ENCODE data around the gene CDH23.
A peak's percentile ranks its signal among the peaks of the same experiment; 100 is the strongest.

DNA sequence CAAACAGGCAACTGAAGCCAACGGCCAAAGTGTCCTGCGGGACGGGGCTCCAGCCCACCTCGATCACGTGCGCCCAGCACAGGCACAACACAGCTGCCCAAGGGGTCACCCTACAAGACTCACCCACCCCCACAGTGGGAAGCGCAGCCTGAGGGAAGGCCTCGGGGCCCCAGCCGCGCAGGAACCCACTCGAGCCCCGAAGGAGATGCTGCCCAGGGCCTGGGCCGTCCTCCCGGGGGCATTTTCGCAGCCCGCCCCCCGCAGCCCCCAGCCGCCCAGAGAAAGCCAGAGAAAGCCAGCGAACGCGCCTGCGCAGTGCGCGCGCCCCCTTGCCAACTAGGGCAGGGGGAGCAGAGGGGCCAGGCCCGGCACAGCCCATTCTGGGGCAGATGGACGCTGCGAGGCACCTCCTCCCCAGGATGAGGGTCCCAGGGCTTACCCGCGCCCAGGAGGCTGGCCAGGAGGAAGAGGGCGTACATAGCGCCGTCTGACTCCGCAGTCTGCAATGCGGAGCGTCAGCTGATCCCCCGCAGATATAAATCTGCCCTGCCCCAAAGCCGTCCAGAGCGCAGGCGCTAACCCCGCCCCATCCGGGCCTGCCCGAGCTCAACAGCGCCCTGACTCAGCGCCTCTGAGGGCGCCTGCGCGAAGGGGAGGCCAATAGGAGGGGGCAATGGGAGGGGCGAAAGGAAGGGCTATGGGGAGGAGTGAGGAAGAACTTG lies 454.2 kb downstream of the CDH23 start, which contains the start of gene PSAP:
- no peak for TF ChIP-seq ZFP3 (CRISPR knock-in tag; IDR thresholded peaks at IDR 0.05)
- TF ChIP-seq RARB (CRISPR knock-in tag; IDR thresholded peaks at IDR 0.05) = no peak
- no peak for TF ChIP-seq ZNF565 (CRISPR knock-in tag; conservative IDR thresholded peaks at IDR 0.05; ENCODE audit: low read depth)
- no peak for TF ChIP-seq ZNF8 (CRISPR knock-in tag; IDR thresholded peaks at IDR 0.05)
- TF ChIP-seq, protein P1, sequence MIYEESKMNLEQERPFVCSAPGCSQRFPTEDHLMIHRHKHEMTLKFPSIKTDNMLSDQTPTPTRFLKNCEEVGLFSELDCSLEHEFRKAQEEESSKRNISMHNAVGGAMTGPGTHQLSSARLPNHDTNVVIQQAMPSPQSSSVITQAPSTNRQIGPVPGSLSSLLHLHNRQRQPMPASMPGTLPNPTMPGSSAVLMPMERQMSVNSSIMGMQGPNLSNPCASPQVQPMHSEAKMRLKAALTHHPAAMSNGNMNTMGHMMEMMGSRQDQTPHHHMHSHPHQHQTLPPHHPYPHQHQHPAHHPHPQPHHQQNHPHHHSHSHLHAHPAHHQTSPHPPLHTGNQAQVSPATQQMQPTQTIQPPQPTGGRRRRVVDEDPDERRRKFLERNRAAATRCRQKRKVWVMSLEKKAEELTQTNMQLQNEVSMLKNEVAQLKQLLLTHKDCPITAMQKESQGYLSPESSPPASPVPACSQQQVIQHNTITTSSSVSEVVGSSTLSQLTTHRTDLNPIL (CRISPR knock-in tag; IDR thresholded peaks at IDR 0.05; ENCODE audit: low read depth) = no peak
- no peak for TF ChIP-seq SNAI2 (CRISPR knock-in tag; IDR thresholded peaks at IDR 0.05)
- TF ChIP-seq, protein P2, sequence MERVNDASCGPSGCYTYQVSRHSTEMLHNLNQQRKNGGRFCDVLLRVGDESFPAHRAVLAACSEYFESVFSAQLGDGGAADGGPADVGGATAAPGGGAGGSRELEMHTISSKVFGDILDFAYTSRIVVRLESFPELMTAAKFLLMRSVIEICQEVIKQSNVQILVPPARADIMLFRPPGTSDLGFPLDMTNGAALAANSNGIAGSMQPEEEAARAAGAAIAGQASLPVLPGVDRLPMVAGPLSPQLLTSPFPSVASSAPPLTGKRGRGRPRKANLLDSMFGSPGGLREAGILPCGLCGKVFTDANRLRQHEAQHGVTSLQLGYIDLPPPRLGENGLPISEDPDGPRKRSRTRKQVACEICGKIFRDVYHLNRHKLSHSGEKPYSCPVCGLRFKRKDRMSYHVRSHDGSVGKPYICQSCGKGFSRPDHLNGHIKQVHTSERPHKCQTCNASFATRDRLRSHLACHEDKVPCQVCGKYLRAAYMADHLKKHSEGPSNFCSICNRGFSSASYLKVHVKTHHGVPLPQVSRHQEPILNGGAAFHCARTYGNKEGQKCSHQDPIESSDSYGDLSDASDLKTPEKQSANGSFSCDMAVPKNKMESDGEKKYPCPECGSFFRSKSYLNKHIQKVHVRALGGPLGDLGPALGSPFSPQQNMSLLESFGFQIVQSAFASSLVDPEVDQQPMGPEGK (CRISPR knock-in tag; IDR thresholded peaks at IDR 0.05; ENCODE audit: borderline replicate concordance) = 0 out of 2 replicates have a peak, but pooled peaks have one; percentile 72
- no peak for TF ChIP-seq PPARA (CRISPR knock-in tag; IDR thresholded peaks at IDR 0.05; ENCODE audit: borderline replicate concordance)
- no peak for TF ChIP-seq ISL1 (CRISPR knock-in tag; IDR thresholded peaks at IDR 0.05)
